NCI-H187 (cell line): ENCODE measurements around the gene WFDC11.
"Not testable (repeated sequence)": the region's sequence is repeated elsewhere in the genome, so short reads cannot be mapped to it uniquely, and the experiment has no call there.

Experiments
- DNase-seq, 2 experiments: peaks; one replicate each; lab custom pipeline; 2025; lab: John Stamatoyannopoulos, UW

Gene WFDC11

DNA sequence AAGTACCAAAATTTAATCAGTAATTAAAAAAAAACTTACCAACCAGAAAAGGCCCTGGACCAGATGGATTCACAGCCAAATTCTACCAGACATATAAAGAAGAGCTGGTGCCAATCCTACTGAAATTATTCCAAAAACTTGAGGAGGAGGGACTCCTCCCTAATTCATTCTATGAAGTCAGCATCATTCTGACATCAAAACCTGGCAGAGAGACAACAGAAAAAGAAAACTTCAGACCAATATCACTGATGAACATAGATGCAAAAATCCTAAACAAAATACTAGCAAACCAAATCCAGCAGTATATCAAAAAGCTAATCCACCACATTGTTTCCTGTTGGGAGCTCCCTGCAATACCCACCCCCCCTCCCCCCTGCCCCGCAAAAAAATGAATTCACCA, at the start of gene WFDC11:
TSS of gene WFDC11 (minus strand) at position 101 of the 400 bp plus-strand sequence. CDS start 19,639 bp downstream, outside the sequence.
- DNase-seq, result no peak

- not testable (repeated sequence) for DNase-seq
Measured at GRCh38 chr20:45716141-45716688, 46.2 kb upstream of the WFDC11 start.

DNA sequence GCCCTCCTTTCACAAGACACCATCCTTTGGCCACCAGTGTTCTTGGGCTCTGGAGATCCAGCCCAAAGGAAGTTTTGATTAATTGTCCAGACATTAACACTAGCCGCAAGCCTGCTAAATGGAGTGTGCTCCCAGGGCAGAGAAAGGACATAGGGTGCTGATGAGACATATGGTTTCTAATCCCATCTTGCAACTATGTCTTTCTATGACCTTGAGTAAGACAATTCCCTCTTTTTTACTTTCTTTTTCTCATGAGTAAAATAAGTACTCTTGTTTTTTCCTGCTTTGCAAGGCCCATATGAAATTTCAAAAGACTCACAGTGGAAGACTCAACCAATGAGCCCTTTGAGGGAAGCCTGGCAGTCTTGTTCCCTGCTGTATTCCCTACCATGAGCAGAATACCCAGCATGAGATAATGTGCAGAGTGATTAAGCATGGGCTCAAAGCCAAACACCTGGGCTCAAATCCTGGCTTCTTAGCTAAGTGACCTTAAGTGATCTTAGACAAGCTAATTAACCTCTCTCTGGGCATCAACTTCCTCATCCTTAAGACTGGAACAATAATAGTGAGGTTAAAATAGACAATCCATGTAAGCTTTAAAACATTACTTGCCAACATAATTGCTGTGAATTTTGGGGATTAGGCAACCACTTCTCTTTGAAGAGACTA, 35.1 kb upstream of the WFDC11 start, which contains the start of gene WFDC10B:
TSS of gene WFDC10B (minus strand) at position 51 of the 669 bp plus-strand sequence. CDS start 19,027 bp downstream, outside the sequence.
- DNase-seq, result peak in 1 of 2 experiments; percentile 7

DNA sequence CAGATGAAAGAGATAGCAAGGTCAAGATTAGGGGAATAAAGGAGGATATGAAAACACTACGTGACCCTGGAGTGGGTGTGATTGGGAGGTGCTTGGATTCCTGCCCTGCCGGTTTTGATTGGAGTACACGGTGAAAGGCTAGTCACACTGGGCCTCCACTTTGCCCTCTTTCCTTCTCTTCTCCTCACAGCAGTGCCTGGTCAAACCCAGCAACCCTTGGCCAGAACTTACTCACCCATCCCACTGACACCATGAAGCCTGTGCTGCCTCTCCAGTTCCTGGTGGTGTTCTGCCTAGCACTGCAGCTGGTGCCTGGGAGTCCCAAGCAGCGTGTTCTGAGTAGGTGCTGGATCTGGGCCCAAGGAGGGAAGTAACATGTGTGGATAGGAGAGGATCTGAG, 31.8 kb upstream of the WFDC11 start, which contains the start of gene WFDC13:
TSS of gene WFDC13 (plus strand) at position 166 of the 400 bp plus-strand sequence. CDS start at position 252, 86 bp downstream.
- DNase-seq, result no peak

DNA sequence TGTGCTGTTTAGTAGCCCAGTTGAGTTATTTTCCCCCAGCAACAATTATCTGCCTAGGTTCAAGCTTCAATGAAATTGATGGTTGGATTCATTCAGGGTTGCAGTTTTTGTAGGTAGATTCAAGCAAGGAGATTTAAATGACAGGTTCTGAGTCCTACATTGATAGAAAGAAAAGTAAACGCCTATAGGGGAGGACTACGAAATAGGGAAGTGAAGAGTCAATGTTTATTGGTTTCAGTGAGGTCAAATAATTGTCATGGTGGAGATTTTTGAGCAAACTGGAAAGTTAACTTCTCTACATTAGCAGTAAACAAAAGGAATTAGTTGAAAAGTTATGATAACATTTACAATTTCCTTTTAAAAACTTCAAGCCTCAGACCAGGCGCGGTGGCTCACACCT, 31.1 kb upstream of the WFDC11 start:
- no peak for DNase-seq

DNA sequence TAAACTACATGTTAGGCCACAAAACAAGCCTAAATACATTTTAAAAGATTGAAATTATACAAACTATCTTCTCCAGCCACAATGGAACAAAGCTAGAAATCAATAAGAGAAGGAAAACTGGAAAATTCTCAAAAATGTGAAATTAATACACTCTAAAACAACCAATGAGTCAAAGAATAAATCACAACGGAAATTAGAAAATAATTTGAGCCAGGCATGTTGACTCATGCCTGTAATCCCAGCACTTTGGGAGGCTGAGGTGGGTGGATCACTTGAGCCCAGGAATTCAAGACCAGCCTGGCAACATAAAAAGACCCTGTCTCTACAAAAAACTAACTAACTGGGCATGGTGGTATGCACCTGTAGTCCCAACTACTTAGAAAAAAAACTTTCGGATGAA, 25.5 kb upstream of the WFDC11 start:
- DNase-seq, result no peak

- not testable (repeated sequence) for DNase-seq
Measured at GRCh38 chr20:45693346-45693745, 23.3 kb upstream of the WFDC11 start.

GRCh38 chr20:45685896-45686295, 15.9 kb upstream of the WFDC11 start:
- no peak for DNase-seq

DNA sequence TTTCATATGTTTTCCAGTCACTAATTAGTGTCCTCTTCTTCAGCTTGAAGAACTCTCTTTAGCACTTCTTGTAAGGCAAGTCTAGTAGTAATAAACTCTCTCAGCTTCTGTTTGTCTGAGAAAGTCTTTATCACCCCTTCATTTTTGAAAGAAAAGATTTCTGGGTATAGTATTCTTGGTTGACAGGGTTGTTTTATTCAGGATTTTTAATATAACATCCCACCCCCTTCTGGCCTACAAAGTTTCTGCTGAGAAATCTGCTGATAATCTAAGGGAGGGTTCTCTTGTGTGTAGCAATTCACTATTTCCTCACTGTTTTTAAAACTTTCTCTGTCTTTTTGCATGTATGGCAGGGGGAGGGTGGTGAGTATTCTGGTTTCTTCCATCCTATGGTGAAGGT, 9.6 kb upstream of the WFDC11 start:
- DNase-seq, result no peak

DNA sequence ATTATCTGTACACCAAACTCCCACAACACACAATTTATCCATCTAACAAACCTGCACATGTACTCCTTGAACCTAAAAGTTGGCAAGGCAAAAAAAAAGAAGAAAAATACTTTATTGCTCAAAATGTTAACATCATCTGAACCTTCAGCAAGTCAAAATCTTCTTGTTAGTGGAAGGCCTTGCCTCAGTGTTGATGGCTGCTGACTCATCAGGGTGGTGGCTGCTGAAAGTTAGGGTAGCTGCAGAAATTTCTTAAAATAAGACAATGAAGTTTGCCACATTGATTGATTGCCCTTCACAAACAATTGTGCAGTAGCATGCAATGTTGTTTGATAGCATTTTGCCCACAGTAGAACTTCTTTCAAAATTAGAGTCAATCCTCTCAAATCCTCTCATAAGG, 2.7 kb upstream of the WFDC11 start:
- no peak for DNase-seq

GRCh38 chr20:45657038-45657437, 13.0 kb downstream of the WFDC11 start:
- DNase-seq, result not testable (repeated sequence)

DNA sequence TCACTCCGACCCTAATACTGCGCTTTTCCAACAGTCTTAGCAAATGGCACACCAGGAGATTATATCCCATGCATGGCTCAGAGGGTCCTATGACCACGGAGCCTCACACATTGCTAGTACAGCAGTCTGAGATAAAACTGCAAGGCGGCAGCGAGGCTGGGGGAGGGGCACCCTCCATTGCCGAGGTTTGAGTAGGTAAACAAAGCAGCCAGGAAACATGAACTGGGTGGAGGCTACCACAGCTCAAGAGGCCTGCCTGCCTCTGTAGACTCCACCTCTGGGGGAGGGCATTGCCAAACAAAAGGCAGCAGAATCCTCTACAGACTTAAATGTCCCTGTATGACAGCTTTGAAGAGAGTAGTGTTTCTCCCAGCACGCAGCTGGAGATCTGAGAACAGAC, 18.3 kb downstream of the WFDC11 start:
- DNase-seq, result peak; percentile 16 to 17

GRCh38 chr20:45649312-45649863, 20.7 kb downstream of the WFDC11 start:
- DNase-seq, result no peak

DNA sequence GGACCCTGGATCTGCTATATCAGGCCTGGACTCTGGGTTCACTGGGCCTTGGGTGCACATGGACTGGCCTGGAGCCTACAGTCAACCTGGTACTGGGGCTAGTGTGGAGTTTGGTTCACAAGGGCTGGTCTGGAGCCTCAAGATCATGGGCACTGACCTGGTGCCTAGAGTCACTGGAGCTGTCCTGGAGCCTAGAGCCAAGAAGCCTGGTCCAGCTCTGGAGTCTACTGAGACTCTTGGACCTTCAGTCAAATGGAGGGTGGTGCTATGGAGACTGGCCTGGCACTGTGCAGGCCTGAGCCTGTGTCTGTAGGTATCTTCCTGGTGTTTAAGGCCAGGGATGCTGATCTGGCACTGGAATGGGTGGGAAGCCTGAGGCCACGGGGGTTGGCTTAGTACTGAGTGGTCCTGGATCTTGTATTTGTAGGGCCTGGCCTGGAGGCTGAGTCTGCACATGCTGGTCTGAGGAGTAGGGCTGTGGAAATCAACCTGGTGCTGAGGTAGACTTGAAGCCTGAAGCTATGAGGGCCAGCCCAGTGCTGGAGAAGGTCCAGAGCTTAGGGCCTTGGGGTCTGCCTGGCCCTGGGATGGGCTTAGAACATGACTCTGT, 22.5 kb downstream of the WFDC11 start:
- DNase-seq, result no peak

GRCh38 chr20:45646875-45647274, 23.2 kb downstream of the WFDC11 start:
- no peak for DNase-seq

DNA sequence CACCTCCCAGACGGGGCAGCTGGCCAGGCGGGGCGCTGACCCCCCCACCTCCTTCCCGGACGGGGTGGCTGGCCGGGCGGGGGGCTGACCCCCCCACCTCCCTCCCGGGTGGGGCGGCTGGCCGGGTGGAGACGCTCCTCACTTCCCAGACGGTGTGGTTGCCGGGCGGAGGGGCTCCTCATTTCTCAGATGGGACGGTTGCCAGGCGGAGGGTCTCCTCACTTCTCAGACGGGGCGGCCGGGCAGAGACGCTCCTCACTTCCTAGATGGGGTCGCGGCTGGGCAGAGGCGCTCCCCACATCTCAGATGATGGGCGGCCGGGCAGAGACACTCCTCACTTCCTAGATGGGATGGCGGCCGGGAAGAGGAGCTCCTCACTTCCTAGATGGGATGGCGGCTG, 24.2 kb downstream of the WFDC11 start:
- DNase-seq, result not testable (repeated sequence)

- DNase-seq, result not testable (repeated sequence)
Measured at GRCh38 chr20:45641076-45641475, 29.0 kb downstream of the WFDC11 start.

DNA sequence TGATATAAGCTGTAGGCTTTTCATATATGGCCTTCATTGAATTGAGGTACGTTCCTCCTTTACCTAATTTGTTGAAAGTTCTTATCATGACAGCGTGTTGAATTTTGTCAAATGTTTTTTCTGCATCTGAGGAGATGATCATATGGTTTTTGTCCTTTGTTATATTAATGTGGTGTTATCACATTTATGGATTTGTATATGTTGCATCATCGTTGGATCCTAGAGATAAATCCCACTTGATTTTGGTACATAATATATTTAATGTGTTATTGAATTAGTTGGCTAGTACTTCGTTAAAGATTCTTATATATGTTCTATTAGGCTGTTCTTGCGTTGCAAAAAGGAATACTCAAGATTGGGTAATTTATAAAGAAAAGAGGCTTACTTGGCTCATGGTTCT, 30.4 kb downstream of the WFDC11 start:
- no peak for DNase-seq

DNA sequence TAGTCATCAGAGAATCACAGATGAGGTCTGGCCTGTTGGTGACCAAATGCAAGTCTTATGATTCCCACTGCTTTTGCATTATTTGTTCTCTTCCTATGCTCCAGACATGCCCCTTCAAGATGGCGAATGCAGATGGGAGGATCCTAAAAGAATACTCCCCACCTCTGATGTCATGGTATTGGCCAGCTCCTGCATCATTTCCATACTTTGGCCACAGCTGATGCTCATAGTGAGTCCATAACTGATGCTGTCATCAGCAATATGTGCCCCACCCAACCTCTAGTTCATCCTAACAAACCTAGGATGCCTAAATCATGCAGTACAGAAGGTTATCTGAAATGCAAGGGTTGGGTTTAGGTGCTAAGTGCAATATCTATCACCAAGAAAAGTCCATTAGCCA, 33.5 kb downstream of the WFDC11 start:
- no peak for DNase-seq

DNA sequence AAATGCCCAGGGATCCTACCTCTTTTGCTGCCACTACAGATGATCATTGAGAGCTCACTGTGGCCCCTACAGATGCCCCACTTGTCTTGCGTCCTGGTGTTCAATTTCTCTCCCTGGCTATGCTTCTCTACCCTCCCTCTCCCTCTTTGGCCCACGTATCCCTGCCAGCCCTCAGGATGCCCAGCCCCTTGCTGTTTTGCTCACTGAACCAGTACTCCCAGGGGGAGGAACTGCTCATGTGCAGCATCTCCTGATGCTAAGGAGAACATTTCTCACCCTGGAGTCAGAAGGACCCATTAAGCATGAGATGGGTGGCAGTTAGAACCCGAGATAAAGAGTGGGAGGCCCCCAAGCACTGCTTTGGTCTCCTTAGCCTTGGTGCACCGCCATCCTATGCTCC, 38.9 kb downstream of the WFDC11 start, which contains the start of gene WFDC9:
TSS of gene WFDC9 (minus strand) at position 101 of the 400 bp plus-strand sequence. CDS start 21,103 bp downstream, outside the sequence.
- DNase-seq, result no peak

DNA sequence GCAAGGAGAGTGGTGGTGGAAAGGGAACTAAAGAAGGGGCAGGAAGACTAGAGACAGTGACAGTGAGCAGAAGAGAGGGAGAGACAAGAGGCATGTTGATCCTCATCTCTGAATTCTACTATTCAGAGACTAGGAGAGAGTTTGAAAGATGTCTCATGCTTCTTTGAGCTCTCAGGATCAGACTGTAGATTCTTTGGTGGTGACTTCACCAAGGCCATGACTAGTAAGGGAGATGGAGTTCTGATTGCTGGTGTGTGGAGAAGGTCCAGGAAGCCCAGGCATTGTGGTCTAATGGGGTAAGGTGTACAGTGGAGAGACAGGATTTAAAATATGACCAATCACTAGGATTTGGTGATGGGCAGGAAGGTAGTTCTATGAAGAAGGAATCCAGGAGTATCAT, 39.7 kb downstream of the WFDC11 start:
- DNase-seq, result no peak

DNA sequence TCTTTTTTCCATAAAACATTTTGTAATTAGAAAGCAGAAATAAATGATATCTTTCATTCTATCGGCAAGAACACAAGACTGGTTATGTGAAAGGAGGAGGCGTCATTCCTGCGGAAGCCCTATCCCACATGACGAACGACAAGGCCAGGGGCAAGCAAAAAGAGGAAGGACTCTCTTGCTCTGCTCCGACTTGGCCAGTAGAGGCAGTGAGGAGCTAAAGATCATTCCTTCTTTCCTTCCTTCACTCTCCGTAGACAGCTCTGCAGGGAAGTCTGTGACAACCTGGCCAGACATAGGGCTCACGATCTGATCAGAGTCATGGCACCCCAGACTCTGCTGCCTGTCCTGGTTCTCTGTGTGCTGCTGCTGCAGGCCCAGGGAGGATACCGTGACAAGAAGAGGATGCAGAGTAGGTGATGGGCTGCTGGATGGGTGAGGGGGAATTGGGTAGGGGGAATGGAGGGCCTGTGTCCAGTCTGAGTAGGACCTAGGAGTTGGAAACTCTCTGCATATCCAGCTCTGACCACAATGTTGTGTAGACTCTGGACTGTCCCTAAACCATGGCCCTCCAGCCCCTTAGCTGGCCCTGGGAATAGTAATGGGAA, 40.4 kb downstream of the WFDC11 start, which contains the start of gene WFDC10A:
TSS of gene WFDC10A (plus strand) at position 244 of the 605 bp plus-strand sequence. CDS start at position 319, 75 bp downstream.
- DNase-seq, result no peak
